IPS-15b (cell line): Measurements from ENCODE around the gene SLC16A6.

Experiments
- H3K27me3 ChIP-seq: one replicate; pipeline ENCODE4 v1.6.1; 2013; ENCODE audit warnings: low read length; ENCODE audit not compliant: control insufficient read depth, insufficient read depth
- H3K36me3 ChIP-seq: one replicate; pipeline ENCODE4 v1.6.1; 2013; ENCODE audit warnings: low read length; ENCODE audit not compliant: control insufficient read depth, insufficient read depth
- H3K4me1 ChIP-seq: one replicate; pipeline ENCODE4 v1.6.1; 2013; ENCODE audit warnings: mild to moderate bottlenecking, low read length; ENCODE audit not compliant: control insufficient read depth, insufficient read depth
- H3K4me3 ChIP-seq: one replicate; pipeline ENCODE4 v1.5.1; 2013; ENCODE audit warnings: low read depth, low read length
- H3K9ac ChIP-seq: one replicate; pipeline ENCODE4 v1.6.1; 2013; ENCODE audit warnings: low read depth, mild to moderate bottlenecking, low read length
- H3K9me3 ChIP-seq: one replicate; pipeline ENCODE4 v1.6.1; 2013; ENCODE audit warnings: mild to moderate bottlenecking, low read length; ENCODE audit not compliant: control insufficient read depth, insufficient read depth

The SLC16A6 gene

DNA sequence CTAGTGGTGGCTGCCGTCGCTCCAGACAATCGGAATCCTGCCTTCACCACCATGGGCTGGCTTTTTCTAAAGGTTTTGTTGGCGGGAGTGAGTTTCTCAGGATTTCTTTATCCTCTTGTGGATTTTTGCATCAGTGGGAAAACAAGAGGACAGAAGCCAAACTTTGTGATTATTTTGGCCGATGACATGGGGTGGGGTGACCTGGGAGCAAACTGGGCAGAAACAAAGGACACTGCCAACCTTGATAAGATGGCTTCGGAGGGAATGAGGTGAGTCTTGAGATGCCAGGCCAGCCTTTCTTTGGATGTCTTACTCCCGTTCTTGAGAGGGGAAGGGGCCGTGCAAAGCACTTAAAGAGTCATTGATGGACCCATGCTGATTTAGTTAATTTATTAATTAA is 16.5 kb upstream of the SLC16A6 start:
- Histone ChIP-seq H3K9ac (no peak overlapping the region), H3K27me3 (no peaks in the 10 kb centered on the region), H3K9me3 (no peaks in the 10 kb centered on the region), H3K4me1 (peaks cover under 1% of the 10 kb centered on the region), H3K4me3 (no peak overlapping the region), H3K36me3 (no peaks in the 10 kb centered on the region)

DNA sequence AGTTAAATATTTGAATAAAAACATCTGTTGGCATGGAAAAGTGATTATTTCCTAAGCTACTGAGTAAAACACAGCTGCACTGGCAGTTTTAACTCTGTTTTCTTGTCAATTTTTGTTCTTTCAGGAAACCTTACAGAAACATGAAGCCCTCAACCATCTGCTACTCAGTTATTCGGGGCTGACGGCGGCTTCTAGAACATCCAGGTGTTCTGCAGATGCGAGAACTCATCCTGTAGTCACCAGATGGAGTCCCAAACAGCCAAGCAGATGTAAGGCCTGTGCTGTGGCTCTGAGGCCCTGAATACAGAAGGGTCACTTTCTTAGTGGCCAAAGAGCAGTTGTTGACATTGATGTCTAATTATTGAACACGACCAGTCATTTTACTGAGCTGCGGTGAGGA is 15.9 kb upstream of the SLC16A6 start:
- Histone ChIP-seq H3K36me3 (no peaks in the 10 kb centered on the region), H3K27me3 (no peaks in the 10 kb centered on the region), H3K9me3 (no peaks in the 10 kb centered on the region), H3K4me1 (peaks cover 5% of the 10 kb centered on the region), H3K9ac (no peak overlapping the region), H3K4me3 (no peak overlapping the region)

DNA sequence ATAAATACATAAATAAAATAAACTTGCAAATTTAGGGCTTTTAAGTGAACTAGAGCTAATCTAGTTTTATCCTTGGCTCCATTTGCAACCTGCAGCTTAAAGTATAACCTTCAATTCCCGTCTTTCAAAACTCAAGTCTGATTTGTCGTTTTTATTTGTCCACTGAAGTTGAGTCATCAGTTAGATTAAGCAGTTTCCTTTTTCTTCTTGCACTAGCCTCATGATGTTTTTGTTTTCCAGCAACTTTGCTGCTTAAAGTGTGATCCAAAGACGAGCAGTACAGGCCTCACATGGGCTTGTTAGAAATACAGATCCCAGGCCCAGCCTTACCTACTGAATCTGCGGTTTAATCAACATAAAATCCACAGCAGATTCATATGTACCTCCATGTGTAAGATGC is 14.2 kb upstream of the SLC16A6 start:
- H3K36me3 ChIP-seq: no peaks in the 10 kb centered on the region
- no peaks in the 10 kb centered on the region for H3K9me3 ChIP-seq
- no peak overlapping the region for H3K9ac ChIP-seq
- no peak overlapping the region for H3K4me3 ChIP-seq
- peaks cover 5% of the 10 kb centered on the region for H3K4me1 ChIP-seq
- no peaks in the 10 kb centered on the region for H3K27me3 ChIP-seq

DNA sequence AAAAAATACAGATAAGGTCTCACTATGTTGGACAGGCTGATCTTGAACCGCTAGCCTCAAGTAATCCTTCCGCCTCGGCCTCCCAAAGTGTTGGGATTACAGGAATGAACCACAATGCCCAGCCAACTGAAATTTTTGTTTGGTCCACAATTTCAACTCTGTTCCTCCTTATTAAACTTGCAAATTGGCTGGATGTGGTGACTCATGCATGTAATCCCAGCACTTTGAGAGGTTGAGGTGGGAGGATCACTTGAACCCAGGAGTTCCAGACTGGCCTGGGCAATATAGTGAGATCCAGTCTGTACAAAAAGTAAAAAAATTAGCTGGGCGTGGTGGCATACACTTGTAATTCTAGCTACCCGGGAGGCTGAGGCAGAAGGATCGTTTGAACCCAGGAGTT is 13.8 kb upstream of the SLC16A6 start:
- H3K27me3 ChIP-seq: no peaks in the 10 kb centered on the region
- H3K4me1 ChIP-seq: peaks cover 5% of the 10 kb centered on the region
- no peak overlapping the region for H3K9ac ChIP-seq
- H3K4me3 ChIP-seq: no peak overlapping the region
- no peaks in the 10 kb centered on the region for H3K9me3 ChIP-seq
- no peaks in the 10 kb centered on the region for H3K36me3 ChIP-seq

DNA sequence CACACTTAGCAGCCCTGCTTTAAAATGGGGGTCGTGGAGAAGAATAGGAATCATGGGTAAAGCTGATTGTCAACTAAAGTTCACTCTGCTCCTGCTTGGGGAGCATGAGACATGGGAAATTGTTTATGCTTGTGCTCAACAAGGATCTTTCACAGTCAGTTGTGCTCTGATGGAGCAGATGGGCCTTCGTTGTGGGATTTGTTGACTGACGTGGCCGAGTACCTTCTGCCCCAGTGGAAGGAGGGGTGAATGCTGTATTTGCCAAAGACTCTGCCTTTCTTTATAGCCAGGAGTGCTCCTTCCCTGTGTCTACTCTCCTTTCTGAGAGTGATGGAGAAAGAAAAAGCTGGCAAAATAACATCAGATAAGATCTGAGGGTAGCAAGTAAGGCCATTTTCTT is 11.7 kb upstream of the SLC16A6 start:
- H3K36me3 ChIP-seq: no peaks in the 10 kb centered on the region
- H3K27me3 ChIP-seq: no peaks in the 10 kb centered on the region
- peaks cover 5% of the 10 kb centered on the region for H3K4me1 ChIP-seq
- H3K9me3 ChIP-seq: no peaks in the 10 kb centered on the region
- H3K9ac ChIP-seq: no peak overlapping the region
- H3K4me3 ChIP-seq: no peak overlapping the region

DNA sequence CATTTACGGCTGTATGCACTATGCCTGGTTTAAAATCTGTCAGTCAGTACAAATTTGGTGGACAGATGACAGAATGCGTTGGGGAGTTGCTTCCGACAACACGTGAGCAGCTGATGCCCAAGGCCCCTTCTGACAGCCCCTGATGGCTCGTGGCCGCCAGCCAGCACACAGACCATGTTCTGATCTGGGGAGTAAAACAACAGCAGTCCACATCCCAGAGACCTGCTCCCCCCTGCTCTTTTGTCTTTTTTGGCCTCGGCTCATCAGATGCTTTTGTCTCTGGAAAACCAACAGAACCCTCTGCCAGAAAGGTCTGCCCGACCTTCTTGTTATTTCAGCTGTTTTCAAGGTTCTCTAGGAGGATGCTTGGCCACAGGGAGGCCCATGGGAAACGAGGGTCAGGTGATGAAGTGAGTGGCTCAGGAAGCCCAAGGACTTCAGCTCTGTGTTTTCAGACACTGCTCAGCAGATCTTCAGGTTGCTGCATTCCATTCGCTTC is 11.2 kb upstream of the SLC16A6 start:
- H3K4me3 ChIP-seq: no peak overlapping the region
- peaks cover 5% of the 10 kb centered on the region for H3K4me1 ChIP-seq
- no peaks in the 10 kb centered on the region for H3K9me3 ChIP-seq
- no peaks in the 10 kb centered on the region for H3K36me3 ChIP-seq
- H3K9ac ChIP-seq: no peak overlapping the region
- H3K27me3 ChIP-seq: no peaks in the 10 kb centered on the region

DNA sequence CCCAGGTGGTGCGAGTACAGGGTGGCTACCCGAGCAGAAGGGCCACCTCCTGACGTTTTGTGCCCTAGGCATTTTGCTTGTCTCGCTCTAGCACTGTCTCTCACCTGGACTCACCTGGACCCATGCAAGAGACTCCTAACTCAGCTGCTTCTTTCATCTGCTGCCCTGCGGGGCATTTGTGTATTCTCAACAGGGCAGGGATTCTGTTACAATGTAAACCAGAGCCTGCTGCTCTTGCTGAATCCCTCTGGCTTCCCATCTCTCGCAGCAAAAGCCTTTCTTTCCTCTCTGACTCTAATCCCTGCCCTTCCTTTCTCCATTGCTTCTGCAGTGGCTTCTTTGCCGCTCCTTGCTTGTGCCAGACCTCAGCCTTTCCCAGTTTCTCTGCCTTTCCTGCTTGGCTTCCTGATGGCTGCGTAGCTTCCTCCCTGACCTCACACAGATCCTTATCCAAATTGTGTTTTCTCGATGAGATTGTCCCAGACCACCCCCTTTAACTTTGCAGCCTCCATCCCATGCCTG is 10.6 kb upstream of the SLC16A6 start:
- H3K9me3 ChIP-seq: no peaks in the 10 kb centered on the region
- H3K9ac ChIP-seq: no peak overlapping the region
- no peaks in the 10 kb centered on the region for H3K36me3 ChIP-seq
- no peak overlapping the region for H3K4me3 ChIP-seq
- peaks cover 12% of the 10 kb centered on the region for H3K4me1 ChIP-seq
- H3K27me3 ChIP-seq: no peaks in the 10 kb centered on the region

DNA sequence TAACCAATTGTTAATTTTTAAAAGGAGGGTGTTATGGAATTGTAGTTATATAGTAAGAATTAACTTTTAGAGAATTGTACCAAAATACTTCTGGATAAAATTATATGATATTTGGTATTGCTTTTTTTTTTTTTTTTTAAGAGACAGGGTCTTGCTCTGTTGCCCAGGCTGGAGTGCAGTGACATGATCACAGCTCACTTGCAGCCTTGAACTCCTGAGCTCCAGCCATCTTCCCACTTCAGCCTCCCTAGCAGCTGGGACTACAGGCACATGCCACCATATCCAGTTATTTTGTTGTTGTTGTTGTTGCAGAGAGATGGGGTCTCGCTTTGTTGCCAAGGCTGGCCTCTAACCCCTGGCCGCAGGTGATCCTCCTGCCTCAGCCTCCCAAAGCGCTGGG is 8.9 kb upstream of the SLC16A6 start:
- Histone ChIP-seq H3K9ac (no peak overlapping the region), H3K27me3 (no peaks in the 10 kb centered on the region), H3K4me3 (no peak overlapping the region), H3K36me3 (no peaks in the 10 kb centered on the region), H3K9me3 (no peaks in the 10 kb centered on the region), H3K4me1 (peaks cover 14% of the 10 kb centered on the region)

DNA sequence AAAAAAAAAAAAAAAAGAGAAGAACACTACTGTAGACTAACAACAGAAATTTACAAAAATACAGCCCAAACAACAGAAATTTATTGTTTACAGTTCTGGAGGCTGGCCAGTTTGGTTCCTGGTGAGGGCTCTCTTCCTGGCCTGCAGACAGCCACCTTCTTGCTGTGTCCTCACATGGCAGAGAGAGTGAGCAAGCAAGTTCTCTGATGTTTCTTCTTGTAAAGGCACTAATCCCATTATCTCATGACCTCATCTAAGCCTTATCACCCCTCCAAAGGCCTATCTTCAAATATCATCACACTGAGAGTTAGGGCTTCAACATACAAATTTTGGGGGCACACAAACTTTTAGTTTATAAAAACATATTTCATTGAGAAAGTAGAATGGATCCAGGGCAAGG is 7.7 kb upstream of the SLC16A6 start:
- Histone ChIP-seq H3K9ac (no peak overlapping the region), H3K4me3 (no peak overlapping the region), H3K4me1 (peaks cover 23% of the 10 kb centered on the region), H3K27me3 (no peaks in the 10 kb centered on the region), H3K36me3 (no peaks in the 10 kb centered on the region), H3K9me3 (no peaks in the 10 kb centered on the region)

DNA sequence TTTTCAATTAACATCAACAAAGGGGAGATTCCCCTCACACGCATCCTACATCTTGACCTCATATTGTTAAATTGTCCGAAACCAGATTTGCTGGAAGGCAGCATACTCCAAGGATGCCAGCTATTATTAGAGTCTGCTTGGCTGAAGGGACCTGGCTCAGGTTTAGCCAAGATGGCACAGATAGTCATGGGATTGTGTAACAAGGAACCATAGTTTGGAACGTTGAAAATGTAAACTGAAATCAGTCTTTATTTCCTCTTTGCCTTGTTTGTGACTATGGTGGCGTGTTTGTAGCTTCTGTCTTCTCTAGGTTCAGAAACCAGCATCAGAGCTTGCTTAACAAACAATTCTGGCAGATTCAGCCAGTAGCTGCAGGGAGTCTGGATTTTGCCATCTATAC is 6.3 kb upstream of the SLC16A6 start:
- no peak overlapping the region for H3K4me3 ChIP-seq
- peaks cover 2% of the 10 kb centered on the region for H3K27me3 ChIP-seq
- H3K36me3 ChIP-seq: no peaks in the 10 kb centered on the region
- peaks cover 22% of the 10 kb centered on the region for H3K4me1 ChIP-seq
- H3K9ac ChIP-seq: no peak overlapping the region
- H3K9me3 ChIP-seq: no peaks in the 10 kb centered on the region

DNA sequence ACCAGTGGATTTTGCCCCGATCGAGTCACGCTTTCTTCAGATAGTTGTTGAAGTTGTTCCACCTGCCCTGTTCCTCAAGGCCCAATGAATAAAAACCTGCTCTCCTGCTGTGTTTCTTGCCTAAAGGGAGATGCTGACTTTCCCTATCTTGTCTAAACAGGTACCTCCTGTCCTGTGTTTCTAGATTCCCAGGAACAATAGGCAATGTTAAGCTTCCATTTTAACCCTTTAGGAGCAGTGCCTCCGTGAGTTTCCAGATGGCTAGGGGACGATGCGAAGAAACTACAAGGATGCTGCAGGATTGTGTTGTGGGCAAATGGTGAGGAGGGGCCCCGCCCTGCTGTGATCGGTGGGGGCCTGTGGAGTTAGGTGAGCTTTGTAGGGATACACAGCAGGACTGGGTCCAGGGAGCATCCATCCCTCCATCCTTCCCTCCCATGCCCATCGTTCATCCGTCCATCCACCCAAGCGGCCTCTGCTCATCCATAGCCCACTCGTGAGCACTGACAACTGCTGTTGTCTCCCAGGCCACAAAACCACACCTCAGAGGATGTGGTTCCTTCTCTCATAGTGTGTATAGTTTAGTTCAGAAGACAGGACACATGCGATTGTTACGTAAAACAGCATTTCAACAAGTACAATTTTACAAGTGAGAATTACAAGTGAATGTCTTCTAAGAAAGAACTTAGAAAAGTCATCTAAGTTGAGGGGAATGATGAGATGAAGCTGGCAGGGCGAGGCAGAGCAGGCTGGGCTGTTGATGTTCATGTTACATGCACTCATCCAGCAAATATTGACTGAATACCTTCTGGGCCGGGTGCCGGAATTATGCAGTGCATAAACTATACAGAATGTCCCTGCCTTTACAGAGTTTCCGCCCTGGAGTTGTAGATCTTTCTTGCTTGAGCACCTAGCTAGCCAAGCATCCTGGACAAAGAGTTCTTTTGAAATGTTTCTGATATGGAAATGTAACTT is 5.6 kb upstream of the SLC16A6 start:
- H3K27me3 ChIP-seq: peaks cover 2% of the 10 kb centered on the region
- H3K4me3 ChIP-seq: no peak overlapping the region
- no peaks in the 10 kb centered on the region for H3K36me3 ChIP-seq
- H3K4me1 ChIP-seq: peaks cover 20% of the 10 kb centered on the region
- no peak overlapping the region for H3K9ac ChIP-seq
- H3K9me3 ChIP-seq: no peaks in the 10 kb centered on the region

DNA sequence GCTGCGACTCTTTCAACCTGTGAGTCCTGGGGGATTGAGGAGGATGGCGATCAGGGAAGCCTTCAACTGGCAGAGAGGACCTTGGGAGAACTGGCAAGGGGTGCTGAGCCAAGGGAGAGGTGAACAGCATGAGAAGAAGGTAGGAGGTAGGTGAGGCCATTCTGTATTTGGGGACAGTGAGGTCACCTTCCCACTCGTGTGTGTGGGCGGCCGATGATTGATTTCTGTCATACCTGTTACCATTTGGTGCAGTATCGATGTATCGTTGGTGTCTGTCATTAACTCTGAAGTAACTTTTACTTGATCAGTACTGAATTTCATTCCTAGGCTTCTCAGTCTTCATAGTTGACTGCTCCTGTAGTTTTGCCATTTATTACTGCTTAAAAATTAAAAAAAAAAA is 4.2 kb upstream of the SLC16A6 start:
- Histone ChIP-seq H3K9ac (no peak overlapping the region), H3K9me3 (no peaks in the 10 kb centered on the region), H3K4me1 (peaks cover 21% of the 10 kb centered on the region), H3K36me3 (no peaks in the 10 kb centered on the region), H3K27me3 (peaks cover 4% of the 10 kb centered on the region), H3K4me3 (no peak overlapping the region)
